GM18508 (cell line): ENCODE measurements around the gene TUBA8.
"Not testable (repeated sequence)": the region's sequence is repeated elsewhere in the genome, so short reads cannot be mapped to it uniquely, and the experiment has no call there.

Experiments
- ATAC-seq: cut with Tn5 transposase; IDR thresholded peaks from one replicate; pipeline ENCODE4 v1.9.1; 2021; ENCODE audit warnings: moderate number of reproducible peaks; ENCODE audit not compliant: insufficient read depth, unreplicated experiment

Gene TUBA8

DNA sequence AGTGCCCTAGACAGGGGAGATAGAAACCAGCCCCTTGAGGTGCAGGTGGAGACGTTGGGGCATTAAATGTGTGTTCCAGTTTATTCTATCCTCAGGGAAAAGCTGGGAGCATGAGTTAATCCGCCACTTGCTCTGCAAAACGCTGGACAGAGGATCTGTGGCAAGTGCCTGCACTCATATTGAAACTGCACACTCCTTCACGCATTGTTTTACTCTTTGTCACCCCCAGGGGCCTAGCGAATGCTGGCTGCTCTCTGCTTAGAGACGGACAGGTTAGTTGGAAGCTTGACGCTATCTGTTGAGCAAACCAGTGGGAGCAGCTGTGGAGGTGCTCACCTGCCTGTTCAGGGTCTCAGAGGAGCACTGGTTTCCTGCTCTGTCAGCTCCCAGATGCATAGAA is 53.2 kb downstream of the TUBA8 start:
- ATAC-seq: not testable (repeated sequence)

DNA sequence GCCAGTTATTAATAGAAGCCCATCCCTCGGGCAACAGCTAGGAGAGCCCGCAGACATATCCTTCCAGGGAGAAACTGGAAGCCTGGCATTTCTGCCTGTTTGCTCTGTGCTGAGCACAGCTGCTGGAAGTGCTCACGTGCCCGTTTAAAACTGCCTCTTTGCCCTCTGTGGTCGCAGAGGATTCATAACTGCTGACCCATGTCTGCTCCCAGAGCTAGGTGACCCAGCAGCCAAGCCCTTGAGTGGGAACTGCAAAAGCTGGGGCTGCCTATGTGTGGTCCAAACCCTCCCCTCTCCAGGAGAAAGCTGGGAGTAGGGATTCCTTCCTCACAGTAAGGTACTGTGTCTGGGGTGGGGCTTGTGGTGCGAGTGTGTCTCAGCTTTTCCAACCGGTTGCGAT is 54.0 kb downstream of the TUBA8 start:
- not testable (repeated sequence) for ATAC-seq

DNA sequence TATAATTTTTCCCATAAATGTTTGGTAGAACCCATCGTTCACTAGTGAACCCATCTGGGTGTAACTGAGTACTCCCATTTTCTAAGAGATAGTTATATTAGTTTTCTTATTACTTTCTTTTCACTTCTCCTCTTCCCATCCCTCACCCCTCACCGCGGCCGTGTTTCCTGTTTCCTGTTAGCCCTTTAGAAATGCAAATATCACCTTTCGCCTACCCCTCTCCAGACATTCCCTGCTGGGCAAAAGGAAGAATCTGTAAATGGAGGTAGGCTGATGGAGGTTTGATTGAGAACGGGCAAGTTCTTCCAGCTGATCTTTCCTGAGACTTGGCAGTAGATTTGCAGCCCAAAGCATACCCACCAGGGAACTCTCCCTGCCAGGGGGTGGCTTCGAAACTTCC is 54.7 kb downstream of the TUBA8 start:
- ATAC-seq: not testable (repeated sequence)

DNA sequence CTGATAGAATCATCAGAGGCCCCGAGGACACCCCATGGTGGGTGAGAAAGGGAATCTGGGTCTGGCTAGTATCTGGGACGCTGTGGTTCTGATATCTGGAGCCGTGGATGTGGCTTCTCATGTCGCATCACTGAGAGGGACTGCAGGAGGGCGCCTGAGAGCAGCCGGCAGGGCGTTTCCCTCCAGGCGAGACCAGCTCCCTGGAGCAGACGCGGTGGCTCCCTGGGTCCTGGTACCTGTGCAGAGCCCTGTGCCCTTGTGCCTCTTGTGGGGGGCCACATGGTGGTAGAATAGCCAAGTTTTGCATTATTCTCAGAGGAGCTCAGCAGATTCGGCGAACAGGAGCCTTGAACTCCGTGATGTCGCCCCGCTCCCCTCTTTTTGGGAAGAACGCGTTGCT is 59.7 kb downstream of the TUBA8 start:
- ATAC-seq: not testable (repeated sequence)

DNA sequence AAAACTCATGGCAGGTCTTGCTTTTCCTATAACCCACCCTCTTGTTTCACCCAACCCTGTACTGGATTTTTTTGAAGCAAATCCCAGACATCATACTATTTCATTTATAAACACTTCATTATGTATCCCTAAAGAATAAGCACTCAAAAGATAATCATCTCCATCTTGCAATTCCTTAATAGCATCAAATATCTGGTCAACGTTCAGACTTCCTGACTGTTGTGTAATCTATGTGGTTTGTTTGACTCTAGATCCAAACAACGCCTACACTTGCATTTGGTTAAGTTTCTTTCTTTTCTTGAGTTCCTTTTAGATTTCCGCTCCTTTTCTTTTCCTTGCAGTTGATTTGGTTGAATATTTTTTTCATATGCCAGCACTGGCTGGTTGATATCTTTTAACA is 61.6 kb downstream of the TUBA8 start:
- not testable (repeated sequence) for ATAC-seq

DNA sequence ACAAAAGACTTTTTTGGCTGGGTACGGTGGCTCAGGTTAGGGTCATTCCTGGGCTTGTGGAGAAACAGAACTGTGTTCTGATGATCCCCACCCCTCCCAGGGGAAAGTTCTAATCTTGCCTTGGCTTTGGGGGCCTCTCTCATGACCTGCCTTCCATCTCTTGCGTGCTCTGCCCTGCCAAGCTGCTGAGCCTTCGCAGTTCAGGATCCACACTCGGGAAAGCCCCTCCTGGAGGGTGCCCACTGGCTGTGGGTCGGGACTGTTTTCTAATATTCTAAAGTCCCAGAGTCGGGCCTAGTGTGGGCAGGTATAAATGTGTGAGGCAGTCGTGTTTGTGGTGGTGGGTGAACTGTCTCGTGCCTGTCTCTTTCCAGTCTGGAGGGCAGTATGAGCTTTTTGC is 62.2 kb downstream of the TUBA8 start:
- ATAC-seq: not testable (repeated sequence)

DNA sequence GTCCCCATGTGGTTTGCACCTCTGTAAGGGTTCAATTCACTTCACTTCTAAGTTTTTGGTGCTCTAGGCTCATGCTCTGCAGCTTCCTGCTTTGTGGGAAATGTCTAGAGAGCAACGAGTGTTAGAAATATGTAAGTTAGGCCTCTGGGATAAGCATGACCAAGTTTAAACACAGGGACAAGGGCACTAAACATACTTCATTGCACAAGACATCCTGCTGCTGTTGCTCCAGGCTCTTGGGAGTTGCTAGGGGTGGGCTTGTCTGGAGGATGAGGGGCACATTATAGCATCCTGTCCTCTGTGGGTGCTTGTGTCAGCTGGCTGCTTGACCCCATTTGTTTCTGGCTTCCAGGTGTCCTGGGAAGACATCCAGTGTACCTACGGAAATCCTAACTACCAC is 62.8 kb downstream of the TUBA8 start:
- ATAC-seq: not testable (repeated sequence)
